Left ventricle myocardium inferior (tissue), 1 donor: ENCODE results near the gene YIF1A. TPM values are rescaled to one million over a fixed set of nuclear protein-coding genes. Genes with fewer than 3 reads are reported as not detected.

Experiments used
- DNase-seq: peaks from one replicate; pipeline ENCODE4 v3.0.0-alpha.2; 2020
- H3K27ac ChIP-seq: fragments of 200-600 bp; replicated peaks from 2 replicates; pipeline ENCODE4 v1.8.0; 2021
- H3K27me3 ChIP-seq: fragments of 200-600 bp; 2 replicates; pipeline ENCODE4 v1.8.0; 2021; ENCODE audit warnings: low read depth
- H3K36me3 ChIP-seq: fragments of 200-600 bp; 2 replicates; pipeline ENCODE4 v1.8.0; 2021
- H3K4me1 ChIP-seq: fragments of 200-600 bp; 2 replicates; pipeline ENCODE4 v1.8.0; 2021
- H3K4me3 ChIP-seq: fragments of 200-600 bp; 2 replicates; pipeline ENCODE4 v1.8.0; 2021; ENCODE audit warnings: mild to moderate bottlenecking, moderate library complexity
- H3K9me3 ChIP-seq: fragments of 200-600 bp; replicated peaks from 2 replicates; pipeline ENCODE4 v1.8.0; 2021
- CTCF ChIP-seq: fragments of 200-600 bp; IDR thresholded peaks from 2 replicates; pipeline ENCODE4 v1.8.0; 2021; ENCODE audit warnings: antibody characterized with exemption, mild to moderate bottlenecking, borderline replicate concordance
- intact Hi-C: fragments of 100-400 bp; cut with micrococcal nuclease; formaldehyde crosslinking; loops from one replicate; pipeline ENCODE4 v1.11.0; 2022
- total RNA-seq: library from RNA; stranded (reverse); fragmentation: NEBNext Ultra II Directional; extraction: Animal tissue kit (Norgen Biotek cat#: 25700); gene quantifications from one replicate; pipeline ENCODE4 v1.2.1, GENCODE V29; 2021
- donor health status: DM: no; HTN: yes; CAD: no; lungs with severe emphysema.

Gene YIF1A
- total RNA-seq, 1 donor from 2014 or later, result 45.6 TPM

DNA sequence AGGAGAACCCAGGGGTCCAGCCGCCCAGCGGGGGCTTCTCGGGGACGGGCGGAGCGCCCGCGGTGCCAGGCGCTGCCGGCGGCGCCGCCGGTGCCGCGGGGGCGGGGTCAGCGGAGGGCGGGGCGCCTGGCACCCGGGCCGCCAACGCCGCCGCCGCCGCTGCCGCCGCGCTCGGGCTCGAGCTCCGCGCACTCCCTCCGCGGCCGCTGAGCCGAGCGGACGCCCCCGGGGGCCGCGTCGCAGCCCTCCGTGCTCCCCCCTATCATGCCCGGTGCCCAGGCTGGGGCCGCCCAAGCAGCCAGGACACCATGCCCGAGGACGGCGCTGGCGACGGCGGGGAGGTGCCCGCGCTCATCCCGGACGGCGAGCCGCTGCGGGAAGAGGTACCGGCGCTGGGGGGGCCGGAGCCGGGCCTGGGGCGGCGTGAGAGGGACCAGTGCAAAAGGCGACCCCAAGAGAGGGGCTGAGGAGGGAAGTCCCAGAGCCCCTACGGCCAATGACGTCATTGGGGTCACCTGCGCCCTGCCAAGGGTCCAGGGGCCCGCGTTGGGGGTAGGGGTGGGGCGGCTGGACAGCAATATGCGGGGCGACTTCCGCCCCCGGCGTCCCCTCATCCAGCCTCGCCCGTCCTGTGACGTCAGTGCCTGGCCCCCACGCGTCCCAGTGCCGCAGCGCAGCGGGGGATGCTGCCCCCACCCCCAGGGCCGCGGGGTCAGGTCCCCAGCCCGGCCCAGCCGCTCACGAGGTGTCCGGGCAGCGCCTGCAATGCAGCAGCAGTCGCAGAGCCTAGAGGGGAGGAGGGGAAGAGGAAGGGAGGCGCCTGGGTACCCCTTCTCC lies 3.0 kb upstream of the YIF1A start, which contains the start of gene TMEM151A:
Gene TMEM151A, plus strand, starts transcription at position 189 of the 837 bp plus-strand sequence. Its CDS starts 120 bp downstream, at position 309.
- Histone ChIP-seq H3K36me3 (no peaks in the 10 kb centered on the region), H3K27ac (no peak within 1 kb of the TSS), H3K4me1 (peaks cover 34% of the 10 kb centered on the region), H3K4me3 (peak within 1 kb of the TSS; percentile 60), H3K9me3 (no peaks in the 10 kb centered on the region), H3K27me3 (peaks cover 66% of the 10 kb centered on the region)
- no peak for DNase-seq
- intact Hi-C loops, result no loop called here
- no peak for TF ChIP-seq CTCF

DNA sequence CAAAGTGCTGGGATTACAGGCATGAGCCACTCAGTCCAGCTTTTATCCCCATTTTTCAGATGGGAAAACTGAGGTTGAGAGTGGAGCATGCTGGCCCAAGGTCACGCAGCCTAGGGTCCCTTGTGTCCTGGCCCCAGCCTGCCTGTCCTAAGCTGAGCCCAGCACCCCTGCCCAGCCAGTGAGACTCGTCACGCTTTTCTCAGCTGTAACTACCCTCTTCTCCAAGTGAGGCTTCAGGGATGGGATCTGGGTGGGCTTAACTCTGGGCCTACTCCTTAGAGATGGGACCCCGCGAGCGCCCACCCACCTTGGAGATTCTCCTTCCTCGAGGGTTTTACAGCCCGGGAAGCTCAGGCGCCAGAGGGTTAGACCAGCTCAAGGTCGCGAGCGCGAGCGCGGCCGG lies 2.4 kb upstream of the YIF1A start:
- Histone ChIP-seq H3K36me3 (no peaks in the 10 kb centered on the region), H3K9me3 (no peaks in the 10 kb centered on the region), H3K27me3 (peaks cover 59% of the 10 kb centered on the region), H3K27ac (no peak overlapping the region), H3K4me1 (peaks cover 36% of the 10 kb centered on the region), H3K4me3 (peak overlapping the region; percentile 60)
- DNase-seq, result no peak
- intact Hi-C loops, result no loop called here
- no peak for TF ChIP-seq CTCF

GRCh38 chr11:66290330-66290621 lies 1.3 kb upstream of the YIF1A start:
- Histone ChIP-seq H3K4me1 (peaks cover 46% of the 10 kb centered on the region), H3K9me3 (no peaks in the 10 kb centered on the region), H3K4me3 (no peak overlapping the region), H3K27ac (no peak overlapping the region), H3K36me3 (no peaks in the 10 kb centered on the region), H3K27me3 (peaks cover 49% of the 10 kb centered on the region)
- intact Hi-C loops, result no loop called here
- no peak for DNase-seq
- TF ChIP-seq CTCF, result no peak

GRCh38 chr11:66289548-66290329 lies 796 bp upstream of the YIF1A start:
- Histone ChIP-seq H3K27me3 (peaks cover 44% of the 10 kb centered on the region), H3K9me3 (no peaks in the 10 kb centered on the region), H3K27ac (peak overlapping the region; percentile 97), H3K4me3 (peak overlapping the region; percentile 92), H3K4me1 (peaks cover 50% of the 10 kb centered on the region), H3K36me3 (no peaks in the 10 kb centered on the region)
- peak; percentile 65 for DNase-seq
- TF ChIP-seq CTCF, result no peak
- intact Hi-C loops, result no loop called here

DNA sequence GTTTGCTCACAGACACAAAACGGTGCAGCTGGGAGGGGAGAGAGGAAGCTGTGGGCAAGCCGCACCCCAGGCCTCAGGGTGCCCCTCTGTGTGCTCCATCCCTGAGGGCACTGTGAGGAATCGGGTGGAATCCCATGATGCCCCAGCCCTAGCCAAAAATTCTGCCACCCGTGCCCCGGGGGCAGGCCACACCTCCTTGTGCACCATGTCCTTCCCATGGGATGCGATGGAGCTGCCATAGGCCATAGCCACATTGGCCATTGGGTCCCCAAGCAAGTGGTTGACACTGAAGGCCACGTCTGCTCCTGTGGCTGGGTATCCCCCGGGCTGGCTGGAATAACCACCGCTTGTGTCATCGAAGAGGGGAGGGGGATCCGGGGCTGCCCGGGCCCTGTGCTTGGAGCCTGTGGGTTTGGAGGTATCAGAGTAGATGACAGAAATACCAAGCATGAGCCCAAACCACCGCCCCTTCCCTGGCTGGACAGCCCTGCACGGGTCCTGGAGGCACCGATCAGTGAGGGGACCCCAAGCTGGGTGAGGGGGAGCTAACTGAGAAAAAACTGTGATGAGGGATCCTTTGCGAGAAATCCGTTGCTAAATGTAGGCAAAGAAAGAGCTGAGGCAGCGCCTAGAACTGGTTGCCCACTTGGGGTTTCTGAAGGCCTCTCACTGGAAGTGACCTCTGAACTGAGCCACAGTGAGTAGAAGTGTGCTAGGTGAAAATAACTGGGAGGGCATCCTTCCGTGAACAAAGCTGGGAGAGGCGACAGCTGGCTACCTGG lies 863 bp downstream of the YIF1A start:
- H3K4me1 ChIP-seq, result peaks cover 50% of the 10 kb centered on the region
- peaks cover 27% of the 10 kb centered on the region for H3K27me3 ChIP-seq
- intact Hi-C loops, result no loop called here
- TF ChIP-seq CTCF, result no peak
- H3K36me3 ChIP-seq, result peaks cover 4% of the 10 kb centered on the region
- H3K9me3 ChIP-seq, result no peaks in the 10 kb centered on the region
- no peak for DNase-seq
- H3K4me3 ChIP-seq, result peak overlapping the region; percentile 92
- H3K27ac ChIP-seq, result peak overlapping the region; percentile 97
